Stimulated activated effector memory CD8-positive, alpha-beta T cell treated with anti-CD3 and anti-CD28 coated beads, Interleukin-12 subunit alpha, Interleukin-12 subunit beta, amount 100 ng/mL, for 72 hours (primary cell): ENCODE results near the gene RABL2B.
A peak's percentile ranks its signal among the peaks of the same experiment; 100 is the strongest.
"Not testable (repeated sequence)": the region's sequence is repeated elsewhere in the genome, so short reads cannot be mapped to it uniquely, and the experiment has no call there.

ENCODE experiments used
- ATAC-seq: fragments of 150-1000 bp; cut with Tn5 transposase; 2 replicates; pipeline ENCODE4 v1.10.0; 2021
- DNase-seq, 2 donors: peaks; one replicate each; pipeline ENCODE4 v3.0.0; 2021 to 2022; ENCODE audit warnings: low spot score in 2 of 2
- H3K27ac Mint-ChIP-seq: one replicate; pipeline ENCODE4 v1.8.0; 2022; ENCODE audit warnings: mild to moderate bottlenecking, mixed read lengths
- H3K36me3 Mint-ChIP-seq: one replicate; pipeline ENCODE4 v1.8.0; 2022; ENCODE audit warnings: mild to moderate bottlenecking, mixed read lengths
- H3K4me1 Mint-ChIP-seq: one replicate; pipeline ENCODE4 v1.8.0; 2022; ENCODE audit warnings: mixed read lengths
- H3K4me3 Mint-ChIP-seq: one replicate; pipeline ENCODE4 v1.8.0; 2022; ENCODE audit warnings: mild to moderate bottlenecking, mixed read lengths
- H3K9me3 Mint-ChIP-seq: one replicate; pipeline ENCODE4 v1.8.0; 2022; ENCODE audit warnings: mixed read lengths

RABL2B gene

DNA sequence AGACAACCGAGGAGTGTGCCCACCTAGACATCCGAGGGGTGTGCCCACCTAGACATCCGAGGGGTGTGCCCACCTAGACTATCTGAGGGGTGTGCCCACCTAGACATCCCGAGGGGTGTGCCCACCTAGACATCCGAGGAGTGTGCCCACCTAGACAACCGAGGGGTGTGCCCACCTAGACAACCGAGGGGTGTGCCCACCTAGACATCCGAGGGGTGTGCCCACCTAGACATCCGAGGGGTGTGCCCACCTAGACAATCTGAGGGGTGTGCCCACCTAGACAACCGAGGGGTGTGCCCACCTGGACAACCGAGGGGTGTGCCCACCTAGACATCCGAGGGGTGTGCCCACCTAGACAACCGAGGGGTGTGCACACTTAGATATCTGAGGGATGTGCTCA is 34.8 kb downstream of the RABL2B start:
- DNase-seq, H3K27ac Mint-ChIP-seq, H3K9me3 Mint-ChIP-seq, H3K4me1 Mint-ChIP-seq, ATAC-seq, H3K4me3 Mint-ChIP-seq, H3K36me3 Mint-ChIP-seq: not testable (repeated sequence)

DNA sequence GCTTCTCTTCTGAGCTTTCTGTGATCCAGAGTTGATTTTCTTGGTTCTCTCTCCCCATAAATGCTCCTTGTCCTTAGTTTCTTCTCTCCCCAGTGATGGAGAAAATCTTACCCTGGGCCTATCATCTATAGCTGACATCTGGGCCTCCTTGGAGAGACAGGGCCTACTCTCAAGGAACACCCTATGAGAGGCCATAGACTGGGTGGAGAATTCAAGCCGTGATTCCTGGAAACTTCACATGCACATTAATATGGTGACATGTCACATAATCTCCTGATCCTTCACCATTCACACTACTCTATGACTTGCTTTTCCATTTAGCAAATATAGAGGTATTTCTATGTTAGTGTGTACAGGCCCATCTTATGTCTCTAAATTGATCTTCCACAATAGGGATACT is 35.9 kb downstream of the RABL2B start:
- ATAC-seq, DNase-seq, H3K36me3 Mint-ChIP-seq, H3K9me3 Mint-ChIP-seq, H3K4me1 Mint-ChIP-seq, H3K27ac Mint-ChIP-seq, H3K4me3 Mint-ChIP-seq: not testable (repeated sequence)

- H3K4me1 Mint-ChIP-seq, H3K27ac Mint-ChIP-seq, ATAC-seq, H3K9me3 Mint-ChIP-seq, H3K36me3 Mint-ChIP-seq, H3K4me3 Mint-ChIP-seq, DNase-seq: not testable (repeated sequence)
Observed at GRCh38 chr22:50744424-50744823, 39.0 kb downstream of the RABL2B start.

- peak overlapping the region; percentile 32 for H3K27ac Mint-ChIP-seq
- ATAC-seq, H3K9me3 Mint-ChIP-seq, H3K4me3 Mint-ChIP-seq, H3K36me3 Mint-ChIP-seq, DNase-seq, H3K4me1 Mint-ChIP-seq: not testable (repeated sequence)
Observed at GRCh38 chr22:50740714-50741113, 42.7 kb downstream of the RABL2B start.

- Mint-ChIP-seq H3K9me3 (no peaks in the 10 kb centered on the region), H3K27ac (no peak overlapping the region), H3K36me3 (no peaks in the 10 kb centered on the region), H3K4me3 (no peak overlapping the region), H3K4me1 (no peaks in the 10 kb centered on the region)
- ATAC-seq, result no peak
- no peak for DNase-seq
Observed at GRCh38 chr22:50739894-50740293, 43.5 kb downstream of the RABL2B start.

- H3K9me3 Mint-ChIP-seq, result no peaks in the 10 kb centered on the region
- no peak for ATAC-seq
- no peak for DNase-seq
- H3K27ac Mint-ChIP-seq, result no peak overlapping the region
- H3K4me3 Mint-ChIP-seq, result no peak overlapping the region
- no peaks in the 10 kb centered on the region for H3K36me3 Mint-ChIP-seq
- H3K4me1 Mint-ChIP-seq, result no peaks in the 10 kb centered on the region
Observed at GRCh38 chr22:50739279-50739691, 44.2 kb downstream of the RABL2B start.

- DNase-seq (no peak), ATAC-seq (no peak)
- H3K4me3 Mint-ChIP-seq, result no peak overlapping the region
- H3K4me1 Mint-ChIP-seq, result no peaks in the 10 kb centered on the region
- H3K9me3 Mint-ChIP-seq, result no peaks in the 10 kb centered on the region
- H3K36me3 Mint-ChIP-seq, result no peaks in the 10 kb centered on the region
- H3K27ac Mint-ChIP-seq, result no peak overlapping the region
Observed at GRCh38 chr22:50738649-50739227, 44.7 kb downstream of the RABL2B start.

DNA sequence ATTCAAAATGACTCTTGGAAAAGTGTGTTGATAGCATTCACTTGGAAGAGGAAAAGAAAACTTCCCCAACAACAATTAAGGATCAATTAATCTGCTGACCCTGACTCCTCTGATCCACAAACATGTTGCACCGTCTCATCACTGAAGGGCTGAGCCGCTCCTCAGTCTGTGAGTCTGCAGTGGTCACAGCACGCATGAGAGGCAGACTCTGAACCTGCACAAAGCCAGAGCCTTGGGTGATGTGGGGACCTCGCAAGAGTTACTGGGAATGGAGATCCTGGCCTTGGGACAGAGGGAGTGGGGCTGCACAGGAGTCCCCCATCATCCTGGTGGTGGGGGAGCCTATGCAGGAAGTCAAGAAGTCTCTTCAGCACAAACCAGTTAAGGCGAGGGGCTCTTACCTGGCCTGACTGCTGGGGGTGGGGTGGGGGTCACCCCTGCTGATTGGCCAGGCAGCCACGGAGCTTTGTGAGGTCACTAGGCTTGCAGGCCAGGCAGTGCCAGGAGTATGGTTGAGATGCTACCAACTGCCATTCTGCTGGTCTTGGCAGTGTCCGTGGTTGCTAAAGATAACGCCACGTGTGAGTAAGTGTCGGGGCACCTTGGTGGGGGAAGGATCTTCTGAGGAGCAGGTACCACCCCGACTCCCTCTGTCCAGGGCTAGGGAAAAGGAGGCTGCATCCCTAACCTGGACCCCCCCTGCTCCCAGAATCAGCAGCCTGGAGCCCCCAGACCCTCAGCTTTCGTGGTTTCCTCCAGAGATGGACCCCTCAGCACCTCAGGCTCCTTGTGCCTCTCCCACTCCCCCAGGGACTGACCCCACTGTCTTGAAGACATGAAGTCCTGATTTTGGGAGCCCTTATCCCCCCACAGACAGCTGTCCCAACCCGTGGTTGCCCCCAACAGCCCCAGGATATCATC is 45.4 kb downstream of the RABL2B start, which contains the start of gene ACR:
Gene ACR (plus strand): TSS at position 477 of the 921 bp plus-strand sequence. CDS start 32 bp downstream, at position 509.
- H3K36me3 Mint-ChIP-seq, result no peaks in the 10 kb centered on the region
- no peaks in the 10 kb centered on the region for H3K9me3 Mint-ChIP-seq
- no peak for DNase-seq
- no peaks in the 10 kb centered on the region for H3K4me1 Mint-ChIP-seq
- no peak within 1 kb of the TSS for H3K4me3 Mint-ChIP-seq
- no peak for ATAC-seq
- no peak within 1 kb of the TSS for H3K27ac Mint-ChIP-seq

DNA sequence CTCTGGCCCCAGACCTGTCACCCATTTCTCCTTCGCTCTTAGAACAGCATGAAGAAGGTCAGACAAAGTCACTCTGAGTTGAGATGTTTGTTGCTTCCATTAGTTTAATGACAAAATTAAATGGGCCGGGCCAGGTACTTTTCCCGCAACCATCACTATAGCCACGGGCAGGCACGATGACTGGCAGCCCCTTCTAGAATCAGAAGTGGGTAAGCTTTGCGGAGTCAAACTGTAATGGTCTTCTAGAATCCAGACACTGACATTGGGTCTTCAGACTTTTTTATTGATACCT is 47.8 kb downstream of the RABL2B start:
- DNase-seq (no peak), ATAC-seq (no peak)
- Mint-ChIP-seq H3K36me3 (no peaks in the 10 kb centered on the region), H3K4me1 (peaks cover 5% of the 10 kb centered on the region), H3K27ac (no peak overlapping the region), H3K9me3 (no peaks in the 10 kb centered on the region), H3K4me3 (no peak overlapping the region)

GRCh38 chr22:50734986-50735738 is 48.3 kb downstream of the RABL2B start:
- Mint-ChIP-seq H3K4me3 (no peak overlapping the region), H3K27ac (no peak overlapping the region), H3K4me1 (peaks cover 5% of the 10 kb centered on the region), H3K36me3 (no peaks in the 10 kb centered on the region), H3K9me3 (no peaks in the 10 kb centered on the region)
- no peak for DNase-seq
- ATAC-seq, result no peak

DNA sequence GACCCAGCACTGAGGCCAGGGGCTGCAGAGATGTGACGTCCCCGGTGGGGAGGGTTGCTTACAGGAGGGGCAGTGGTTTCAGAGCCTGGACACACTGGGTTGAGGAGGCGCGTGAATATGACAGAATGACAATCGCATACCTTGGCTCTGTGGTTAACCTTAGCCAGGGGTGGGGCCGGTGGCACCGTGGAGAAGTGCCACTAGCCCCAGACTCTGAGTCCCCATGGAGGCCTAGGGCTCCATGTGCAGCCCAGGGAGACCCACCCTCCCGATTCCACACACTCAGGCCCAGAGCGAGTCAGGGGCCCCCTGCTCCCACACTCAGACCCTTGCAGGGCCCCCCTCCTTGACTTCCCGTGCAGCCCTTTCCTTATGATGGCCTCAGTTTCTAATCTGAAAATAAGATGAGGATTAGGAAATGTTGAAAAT is 49.1 kb downstream of the RABL2B start:
- Mint-ChIP-seq H3K9me3 (no peaks in the 10 kb centered on the region), H3K4me3 (no peak overlapping the region), H3K36me3 (no peaks in the 10 kb centered on the region), H3K4me1 (peaks cover 5% of the 10 kb centered on the region), H3K27ac (no peak overlapping the region)
- ATAC-seq, result no peak
- DNase-seq, result no peak

- Mint-ChIP-seq H3K4me3 (no peak overlapping the region), H3K9me3 (no peaks in the 10 kb centered on the region), H3K36me3 (no peaks in the 10 kb centered on the region), H3K4me1 (peaks cover 5% of the 10 kb centered on the region), H3K27ac (no peak overlapping the region)
- ATAC-seq (no peak), DNase-seq (no peak)
Observed at GRCh38 chr22:50733521-50734342, 49.7 kb downstream of the RABL2B start.

DNA sequence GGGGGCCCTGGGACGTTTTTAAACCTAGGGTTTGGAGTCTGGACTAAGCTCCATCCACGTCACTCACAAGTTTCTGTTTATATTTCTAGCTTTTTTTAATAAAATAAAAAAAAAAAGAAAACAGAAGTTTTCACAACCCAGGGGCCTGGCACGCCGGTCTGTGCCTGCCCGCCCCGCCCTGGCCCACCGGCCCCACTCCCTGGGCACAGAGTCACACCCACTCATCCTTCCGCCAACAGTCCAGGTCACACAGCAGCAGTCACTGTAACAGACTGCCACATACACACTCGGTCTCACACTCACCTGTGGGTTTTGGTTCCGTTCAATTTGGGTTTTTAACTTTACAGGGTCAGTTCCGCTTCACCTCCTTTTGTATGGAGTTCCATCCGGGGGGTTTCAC is 50.8 kb downstream of the RABL2B start:
- H3K4me1 Mint-ChIP-seq, result peaks cover 5% of the 10 kb centered on the region
- H3K36me3 Mint-ChIP-seq, result no peaks in the 10 kb centered on the region
- no peak for DNase-seq
- no peak overlapping the region for H3K27ac Mint-ChIP-seq
- no peak for ATAC-seq
- no peaks in the 10 kb centered on the region for H3K9me3 Mint-ChIP-seq
- no peak overlapping the region for H3K4me3 Mint-ChIP-seq

DNA sequence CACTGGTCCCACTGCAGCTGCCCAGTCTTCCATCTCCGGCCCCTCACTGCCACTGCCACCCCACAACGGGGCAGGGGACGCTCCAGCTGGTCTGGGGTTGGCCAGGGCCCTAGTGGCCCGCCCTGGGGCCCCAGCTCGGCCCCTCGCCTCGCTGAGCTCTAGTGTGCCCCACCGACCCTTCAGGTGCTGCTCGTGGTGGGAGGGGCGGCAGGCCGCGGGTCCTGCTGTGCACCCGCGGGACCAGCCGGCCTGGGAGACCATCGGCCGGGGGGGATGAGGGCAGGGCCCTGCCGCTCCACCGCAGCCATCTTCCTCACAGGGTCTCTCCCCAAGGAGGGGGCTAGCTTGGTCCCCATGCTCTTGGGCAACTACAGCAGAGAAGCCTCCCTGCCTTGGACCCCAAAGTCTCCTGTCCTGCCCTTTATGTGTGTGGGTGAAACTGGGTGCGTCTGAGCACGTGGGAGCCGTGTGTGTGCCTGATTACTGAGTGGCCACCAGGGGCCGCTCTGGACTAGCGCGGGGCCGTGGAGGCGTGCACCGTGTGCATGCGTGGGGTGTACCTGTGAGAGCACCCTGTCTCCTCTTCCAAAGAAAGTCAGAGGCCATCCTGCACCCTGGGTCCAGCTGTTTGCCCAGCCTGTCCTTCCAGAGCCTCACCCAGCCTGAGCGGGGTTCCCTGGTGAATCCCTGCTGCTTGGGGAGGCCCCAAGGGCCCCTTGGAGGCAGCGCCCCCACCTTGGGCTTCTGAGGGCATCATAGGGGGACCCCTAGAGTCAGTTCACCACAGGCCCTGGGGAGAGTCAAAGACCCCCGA is 51.4 kb downstream of the RABL2B start:
- H3K4me1 Mint-ChIP-seq, result peaks cover 5% of the 10 kb centered on the region
- no peak overlapping the region for H3K4me3 Mint-ChIP-seq
- H3K36me3 Mint-ChIP-seq, result no peaks in the 10 kb centered on the region
- H3K9me3 Mint-ChIP-seq, result no peaks in the 10 kb centered on the region
- ATAC-seq (peak; percentile 81), DNase-seq (peak; percentile 28 to 65)
- H3K27ac Mint-ChIP-seq, result no peak overlapping the region
